SJSA1 (cell line): ENCODE results near the gene USH2A. TPM values are rescaled to one million over a fixed set of nuclear protein-coding genes. Genes with fewer than 3 reads are reported as not detected.
"Not testable (repeated sequence)": the region's sequence is repeated elsewhere in the genome, so short reads cannot be mapped to it uniquely, and the experiment has no call there.

Experiments used
- DNase-seq, 2 experiments: peaks; one replicate each; pipeline ENCODE4 v3.0.0-alpha.2; 2015 to 2020; ENCODE audit warnings: low spot score in 2 of 2, low read depth in 1 of 2
- H3K27ac ChIP-seq: fragments of 250-450 bp; sonication (Bioruptor Pico); 2 replicates; pipeline ENCODE4 v1.5.1; 2020; ENCODE audit warnings: mild to moderate bottlenecking, moderate library complexity
- H3K27me3 ChIP-seq: fragments of 250-450 bp; sonication (Bioruptor Pico); replicated peaks from 2 replicates; pipeline ENCODE4 v1.5.1; 2020; ENCODE audit warnings: mild to moderate bottlenecking, moderate library complexity
- H3K36me3 ChIP-seq: fragments of 250-450 bp; sonication (Bioruptor Pico); 2 replicates; pipeline ENCODE4 v1.5.1; 2020; ENCODE audit warnings: mild to moderate bottlenecking
- H3K4me1 ChIP-seq: fragments of 250-450 bp; sonication (Bioruptor Pico); replicated peaks from 2 replicates; pipeline ENCODE4 v1.6.1; 2021; ENCODE audit warnings: mild to moderate bottlenecking
- H3K4me3 ChIP-seq: fragments of 250-450 bp; sonication (Bioruptor Pico); 2 replicates; pipeline ENCODE4 v1.5.1; 2020; ENCODE audit warnings: mild to moderate bottlenecking
- H3K9me3 ChIP-seq: fragments of 250-450 bp; sonication (Bioruptor Pico); replicated peaks from 2 replicates; pipeline ENCODE4 v1.5.1; 2020; ENCODE audit warnings: mild to moderate bottlenecking
- total RNA-seq: library from RNA; depleted of rRNA; stranded (reverse); fragments of >200 nt; shearing (Covaris generic); gene quantifications from 2 replicates; pipeline ENCODE4 v1.2.3, GENCODE V29; 2014

Gene USH2A
- total RNA-seq, 1 experiment from 2014 or later: not detected

DNA sequence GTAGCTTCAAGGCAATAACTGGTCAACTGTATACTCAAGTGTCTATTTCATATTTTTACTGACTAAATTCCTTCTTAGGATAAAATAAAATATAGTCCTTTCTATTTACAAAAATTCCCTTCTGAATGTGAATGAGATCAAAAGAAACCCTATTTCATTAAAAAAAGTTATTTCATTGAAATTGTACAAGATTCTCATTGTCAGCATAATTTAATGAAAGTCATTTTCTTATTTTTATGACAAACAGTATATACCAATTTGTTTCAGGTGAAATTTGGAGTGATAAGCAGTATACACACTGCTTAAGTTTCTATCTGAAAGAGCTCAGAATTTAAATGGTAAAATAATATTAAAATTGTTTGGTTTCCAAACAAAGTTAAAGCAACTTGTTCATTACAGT, 269.2 kb downstream of the USH2A start:
- Histone ChIP-seq H3K36me3 (no peaks in the 10 kb centered on the region), H3K27me3 (0 out of 2 replicates have a peak, but pooled peaks cover 3% of the 10 kb centered on the region), H3K27ac (no peak overlapping the region), H3K4me3 (no peak overlapping the region), H3K9me3 (no peaks in the 10 kb centered on the region), H3K4me1 (no peaks in the 10 kb centered on the region)
- DNase-seq: no peak

- Histone ChIP-seq H3K27ac (no peak overlapping the region), H3K4me1 (no peaks in the 10 kb centered on the region), H3K36me3 (no peaks in the 10 kb centered on the region), H3K4me3 (no peak overlapping the region), H3K9me3 (no peaks in the 10 kb centered on the region), H3K27me3 (0 out of 2 replicates have a peak, but pooled peaks cover 3% of the 10 kb centered on the region)
- DNase-seq: no peak
These were observed 270.1 kb downstream of the USH2A start for GRCh38 chr1:216153130-216153529.

DNA sequence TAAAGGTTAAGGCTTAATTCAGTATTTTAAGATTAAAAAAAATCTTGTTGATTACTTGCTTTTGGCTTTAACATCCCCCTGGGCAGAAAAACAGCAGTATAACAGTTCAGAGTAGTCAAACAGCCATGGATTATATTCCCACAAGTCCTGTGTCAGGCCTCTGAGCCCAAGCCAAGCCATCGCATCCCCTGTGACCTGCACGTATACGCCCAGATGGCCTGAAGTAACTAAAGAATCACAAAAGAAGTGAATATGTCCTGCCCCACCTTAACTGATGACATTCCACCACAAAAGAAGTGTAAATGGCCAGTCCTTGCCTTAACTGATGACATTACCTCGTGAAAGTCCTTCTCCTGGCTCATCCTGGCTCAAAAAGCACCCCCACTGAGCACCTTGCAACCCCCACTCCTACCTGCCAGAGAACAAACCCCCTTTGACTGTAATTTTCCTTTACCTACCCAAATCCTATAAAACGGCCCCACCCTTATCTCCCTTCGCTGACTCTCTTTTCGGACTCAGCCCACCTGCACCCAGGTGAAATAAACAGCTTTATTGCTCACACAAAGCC, 277.7 kb downstream of the USH2A start:
- H3K9me3 ChIP-seq, H3K27ac ChIP-seq, DNase-seq, H3K36me3 ChIP-seq, H3K4me1 ChIP-seq, H3K4me3 ChIP-seq, H3K27me3 ChIP-seq: not testable (repeated sequence)

- Histone ChIP-seq H3K36me3 (no peaks in the 10 kb centered on the region), H3K27me3 (no peaks in the 10 kb centered on the region), H3K4me1 (no peaks in the 10 kb centered on the region), H3K4me3 (no peak overlapping the region), H3K27ac (no peak overlapping the region), H3K9me3 (no peaks in the 10 kb centered on the region)
- no peak for DNase-seq
These were observed 278.4 kb downstream of the USH2A start for GRCh38 chr1:216144661-216145450.

DNA sequence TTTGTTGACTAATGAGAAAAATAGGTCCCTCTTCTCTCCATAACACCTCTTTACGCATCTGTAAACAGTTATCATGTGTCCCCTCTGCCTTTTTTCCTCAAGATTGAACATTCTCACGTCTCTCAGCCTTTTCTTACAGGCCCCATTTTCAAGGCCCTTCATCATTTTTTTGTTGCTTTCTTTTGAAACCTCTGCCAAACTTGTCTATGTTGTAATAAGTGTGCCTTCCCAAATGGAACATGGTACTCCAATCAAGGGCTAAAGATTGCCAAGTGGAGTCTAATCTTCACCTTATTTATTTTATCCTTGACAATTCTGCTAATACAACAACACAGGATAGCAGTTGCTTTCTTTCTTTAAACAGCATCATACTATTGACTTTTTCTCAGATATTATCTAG, 280.3 kb downstream of the USH2A start:
- H3K36me3 ChIP-seq: no peaks in the 10 kb centered on the region
- no peak for DNase-seq
- H3K27ac ChIP-seq: no peak overlapping the region
- H3K4me3 ChIP-seq: no peak overlapping the region
- no peaks in the 10 kb centered on the region for H3K4me1 ChIP-seq
- no peaks in the 10 kb centered on the region for H3K27me3 ChIP-seq
- no peaks in the 10 kb centered on the region for H3K9me3 ChIP-seq

GRCh38 chr1:216140730-216141524, 282.3 kb downstream of the USH2A start:
- Histone ChIP-seq H3K27ac (no peak overlapping the region), H3K27me3 (no peaks in the 10 kb centered on the region), H3K4me3 (no peak overlapping the region), H3K4me1 (no peaks in the 10 kb centered on the region), H3K36me3 (no peaks in the 10 kb centered on the region), H3K9me3 (no peaks in the 10 kb centered on the region)
- no peak for DNase-seq

DNA sequence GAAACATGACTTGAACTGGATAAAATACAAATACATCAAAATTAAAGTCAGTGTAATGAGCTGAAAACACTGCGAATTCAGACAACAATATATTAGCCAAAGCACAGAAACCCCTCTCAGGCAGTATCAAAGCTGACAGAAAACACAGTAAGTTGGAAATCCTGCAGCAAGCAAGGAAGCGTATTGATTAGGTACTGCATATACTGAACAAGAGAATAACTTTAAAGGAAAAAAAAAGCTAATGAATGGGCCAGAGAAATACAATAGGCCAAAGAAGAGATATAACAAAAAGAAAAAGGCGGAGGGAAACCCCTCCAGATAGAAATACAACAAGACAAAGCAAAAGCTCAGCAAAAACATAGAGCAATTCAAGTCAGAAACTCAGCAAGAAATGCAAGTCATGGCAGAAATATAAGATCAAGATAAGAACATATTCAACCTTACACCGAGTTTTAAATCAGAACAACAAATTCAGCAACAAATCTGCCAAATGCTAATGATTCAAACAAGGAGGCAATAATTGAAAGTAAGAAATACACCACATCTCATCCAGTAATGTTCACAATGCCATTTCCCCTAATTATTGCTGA, 299.0 kb downstream of the USH2A start:
- no peaks in the 10 kb centered on the region; the same call in 1 of the 2 replicates for H3K27me3 ChIP-seq
- no peaks in the 10 kb centered on the region for H3K9me3 ChIP-seq
- no peak overlapping the region for H3K4me3 ChIP-seq
- no peaks in the 10 kb centered on the region for H3K36me3 ChIP-seq
- no peaks in the 10 kb centered on the region for H3K4me1 ChIP-seq
- no peak overlapping the region for H3K27ac ChIP-seq
- no peak for DNase-seq

DNA sequence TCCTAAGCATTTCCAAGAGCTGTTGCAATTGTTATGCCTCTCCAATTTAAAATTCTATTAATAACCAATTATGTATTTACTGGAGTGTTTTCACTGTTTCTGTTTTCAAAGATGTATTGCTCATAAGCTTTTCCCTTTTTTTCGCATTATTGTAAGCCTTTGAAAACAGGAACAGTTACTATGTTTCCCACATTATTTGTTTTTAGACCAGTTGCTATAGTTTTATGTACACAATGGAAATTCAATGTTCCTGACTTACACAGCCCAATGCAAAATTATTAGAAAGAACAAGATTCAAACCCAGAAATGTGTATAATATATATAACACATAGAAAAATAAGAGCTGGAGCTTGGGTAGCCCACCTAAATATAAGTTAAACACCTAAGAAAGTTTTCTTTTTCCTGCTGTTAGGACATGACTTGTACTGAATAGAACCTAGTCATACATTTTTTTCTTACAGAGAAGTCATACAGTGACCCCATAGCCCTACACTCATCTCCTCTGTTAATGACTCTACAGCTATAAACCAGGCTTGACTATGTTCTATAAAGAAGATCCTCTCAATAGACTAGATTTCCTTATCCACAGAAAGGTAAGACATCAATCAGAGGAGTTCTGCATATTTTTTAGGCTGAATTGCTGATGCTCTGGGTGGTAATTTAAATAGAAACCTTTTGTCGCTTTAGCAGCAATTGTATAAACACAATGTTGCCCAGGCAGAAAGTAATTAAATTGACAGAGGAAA, 299.6 kb downstream of the USH2A start:
- Histone ChIP-seq H3K27ac (no peak overlapping the region), H3K4me1 (no peaks in the 10 kb centered on the region), H3K27me3 (no peaks in the 10 kb centered on the region; the same call in 1 of the 2 replicates), H3K36me3 (no peaks in the 10 kb centered on the region), H3K9me3 (no peaks in the 10 kb centered on the region), H3K4me3 (no peak overlapping the region)
- DNase-seq: no peak

- Histone ChIP-seq H3K27me3 (no peaks in the 10 kb centered on the region; the same call in none of the 2 replicates), H3K4me3 (no peak overlapping the region), H3K9me3 (no peaks in the 10 kb centered on the region), H3K36me3 (no peaks in the 10 kb centered on the region), H3K27ac (no peak overlapping the region), H3K4me1 (no peaks in the 10 kb centered on the region)
- peak in 1 of 2 experiments; percentile 4 for DNase-seq
These were observed 303.6 kb downstream of the USH2A start for GRCh38 chr1:216119600-216119999.

- H3K27ac ChIP-seq: no peak overlapping the region
- no peaks in the 10 kb centered on the region; the same call in 1 of the 2 replicates for H3K27me3 ChIP-seq
- no peaks in the 10 kb centered on the region for H3K36me3 ChIP-seq
- H3K4me3 ChIP-seq: no peak overlapping the region
- no peak for DNase-seq
- H3K9me3 ChIP-seq: no peaks in the 10 kb centered on the region
- H3K4me1 ChIP-seq: no peaks in the 10 kb centered on the region
These were observed 309.1 kb downstream of the USH2A start for GRCh38 chr1:216114180-216114579.

- H3K27ac ChIP-seq: no peak overlapping the region
- no peaks in the 10 kb centered on the region; the same call in 1 of the 2 replicates for H3K27me3 ChIP-seq
- H3K9me3 ChIP-seq: no peaks in the 10 kb centered on the region
- DNase-seq: no peak
- no peak overlapping the region for H3K4me3 ChIP-seq
- H3K4me1 ChIP-seq: no peaks in the 10 kb centered on the region
- no peaks in the 10 kb centered on the region for H3K36me3 ChIP-seq
These were observed 310.1 kb downstream of the USH2A start for GRCh38 chr1:216113181-216113580.

GRCh38 chr1:216111842-216112241, 311.4 kb downstream of the USH2A start:
- Histone ChIP-seq H3K4me3 (no peak overlapping the region), H3K27ac (no peak overlapping the region), H3K4me1 (no peaks in the 10 kb centered on the region), H3K9me3 (no peaks in the 10 kb centered on the region), H3K36me3 (no peaks in the 10 kb centered on the region), H3K27me3 (no peaks in the 10 kb centered on the region; the same call in 1 of the 2 replicates)
- DNase-seq: no peak

DNA sequence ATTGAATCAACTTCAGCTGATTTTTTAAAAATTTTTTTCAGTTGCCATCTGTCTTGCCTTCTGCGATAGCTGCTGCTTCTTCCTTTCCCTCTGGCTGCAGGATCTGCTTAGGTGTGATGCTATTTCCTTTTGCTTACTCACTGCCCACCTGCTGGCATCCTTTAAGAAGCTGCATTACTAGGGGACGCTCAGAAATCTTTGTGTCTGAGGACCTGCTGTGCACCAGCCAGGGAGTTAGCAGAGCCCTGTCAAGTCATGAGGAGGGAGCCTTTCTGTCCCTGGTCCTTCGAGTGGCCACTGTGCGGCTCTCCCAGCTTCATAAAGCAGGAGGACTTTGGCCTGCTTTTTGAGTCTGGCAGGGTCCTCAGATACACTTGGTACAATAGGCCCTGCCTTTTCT, 327.8 kb downstream of the USH2A start:
- H3K36me3 ChIP-seq: no peaks in the 10 kb centered on the region
- no peak overlapping the region for H3K27ac ChIP-seq
- no peak for DNase-seq
- H3K27me3 ChIP-seq: no peaks in the 10 kb centered on the region
- H3K4me1 ChIP-seq: no peaks in the 10 kb centered on the region
- H3K4me3 ChIP-seq: no peak overlapping the region
- H3K9me3 ChIP-seq: no peaks in the 10 kb centered on the region
